Measurements from ENCODE around the gene KIAA1217.

DNA sequence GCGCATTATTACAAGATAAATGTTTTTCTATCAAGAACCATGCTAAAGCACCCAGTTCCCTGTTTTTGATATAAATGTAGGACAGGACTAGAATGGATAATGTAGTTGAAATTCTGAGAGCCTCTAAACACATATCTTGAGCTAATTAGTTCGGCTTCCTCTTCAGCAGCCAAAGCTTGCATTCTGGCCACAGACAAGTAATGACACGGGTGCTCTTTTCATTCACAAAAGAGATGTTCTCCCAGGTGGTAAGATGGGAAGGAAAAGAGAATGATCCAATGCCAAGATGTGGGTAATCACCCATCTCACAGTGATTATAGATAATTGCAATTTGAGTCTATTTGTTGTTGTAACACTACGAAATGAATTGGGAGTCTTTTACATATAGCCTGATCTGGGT, 246.5 kb downstream of the KIAA1217 start:
- TF ChIP-seq, protein P1, sequence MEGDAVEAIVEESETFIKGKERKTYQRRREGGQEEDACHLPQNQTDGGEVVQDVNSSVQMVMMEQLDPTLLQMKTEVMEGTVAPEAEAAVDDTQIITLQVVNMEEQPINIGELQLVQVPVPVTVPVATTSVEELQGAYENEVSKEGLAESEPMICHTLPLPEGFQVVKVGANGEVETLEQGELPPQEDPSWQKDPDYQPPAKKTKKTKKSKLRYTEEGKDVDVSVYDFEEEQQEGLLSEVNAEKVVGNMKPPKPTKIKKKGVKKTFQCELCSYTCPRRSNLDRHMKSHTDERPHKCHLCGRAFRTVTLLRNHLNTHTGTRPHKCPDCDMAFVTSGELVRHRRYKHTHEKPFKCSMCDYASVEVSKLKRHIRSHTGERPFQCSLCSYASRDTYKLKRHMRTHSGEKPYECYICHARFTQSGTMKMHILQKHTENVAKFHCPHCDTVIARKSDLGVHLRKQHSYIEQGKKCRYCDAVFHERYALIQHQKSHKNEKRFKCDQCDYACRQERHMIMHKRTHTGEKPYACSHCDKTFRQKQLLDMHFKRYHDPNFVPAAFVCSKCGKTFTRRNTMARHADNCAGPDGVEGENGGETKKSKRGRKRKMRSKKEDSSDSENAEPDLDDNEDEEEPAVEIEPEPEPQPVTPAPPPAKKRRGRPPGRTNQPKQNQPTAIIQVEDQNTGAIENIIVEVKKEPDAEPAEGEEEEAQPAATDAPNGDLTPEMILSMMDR (IDR thresholded peaks at IDR 0.05) = no peak
- no peak for TF ChIP-seq POLR2A (IDR thresholded peaks at IDR 0.05)

Data from prostate gland (tissue), 2 donors.